ENCODE results near the gene BLM.

BLM gene

DNA sequence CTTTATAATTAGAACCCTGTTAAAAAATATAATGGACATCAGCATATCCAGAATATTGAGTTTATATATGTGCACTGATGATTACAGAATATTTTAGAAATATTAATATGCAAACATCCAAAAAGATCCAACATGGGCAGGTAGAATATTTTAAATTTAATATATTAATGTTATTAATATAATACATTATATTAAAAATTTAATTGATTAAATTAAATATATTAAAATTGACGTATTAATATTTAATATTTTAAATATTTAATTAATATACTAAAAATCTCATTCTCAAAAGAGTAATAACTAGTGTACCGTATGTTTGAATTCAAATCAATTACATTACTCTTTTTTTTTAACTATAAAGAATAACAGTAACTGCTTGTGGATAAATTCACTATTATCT, 77.4 kb downstream of the BLM start:
- no peak for DNase-seq

DNA sequence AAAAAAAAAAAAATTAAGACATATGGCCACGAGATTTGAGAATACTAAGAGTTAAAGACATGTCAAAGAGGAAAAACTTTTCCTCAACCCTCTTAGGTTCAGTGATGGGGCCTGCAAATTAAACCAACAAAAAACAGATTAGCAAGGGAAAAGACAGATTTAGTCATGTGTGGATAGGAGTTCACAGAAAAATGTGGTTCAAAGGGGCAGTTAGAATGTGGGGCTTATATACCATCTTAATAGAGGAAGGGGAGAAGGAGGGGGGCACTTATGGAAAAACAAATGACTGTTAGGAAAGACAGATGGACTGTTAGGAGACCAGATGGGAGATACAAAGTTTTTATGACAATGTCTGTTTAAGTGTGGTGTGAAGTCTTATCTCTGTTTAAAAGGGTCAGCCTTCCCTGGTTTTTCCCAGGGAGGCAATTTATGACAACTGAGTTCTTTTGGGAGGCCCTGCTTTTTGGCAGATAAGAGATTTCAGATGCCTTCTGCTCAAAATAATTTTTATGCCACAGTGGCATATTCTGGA, 82.6 kb downstream of the BLM start:
- DNase-seq = no peak

DNA sequence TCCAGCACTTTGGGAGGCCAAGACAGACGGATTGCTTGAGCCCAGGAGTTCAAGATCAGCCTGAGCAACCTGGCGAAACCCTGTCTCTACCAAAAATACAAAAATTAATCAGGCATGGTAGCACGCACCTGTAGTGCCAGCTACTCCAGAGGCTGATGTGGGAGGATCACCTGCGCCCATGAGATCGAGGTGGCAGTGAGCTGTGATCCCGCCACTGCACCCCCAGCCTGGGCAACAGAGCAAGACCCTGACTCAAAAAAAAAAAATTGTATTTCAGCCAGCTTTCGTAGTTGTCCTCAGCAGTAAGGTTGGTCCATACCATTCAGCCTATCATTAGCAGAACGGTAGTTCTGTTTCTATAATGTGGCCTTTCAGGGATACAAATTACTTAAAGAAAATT, 84.7 kb downstream of the BLM start:
- DNase-seq = no peak

DNA sequence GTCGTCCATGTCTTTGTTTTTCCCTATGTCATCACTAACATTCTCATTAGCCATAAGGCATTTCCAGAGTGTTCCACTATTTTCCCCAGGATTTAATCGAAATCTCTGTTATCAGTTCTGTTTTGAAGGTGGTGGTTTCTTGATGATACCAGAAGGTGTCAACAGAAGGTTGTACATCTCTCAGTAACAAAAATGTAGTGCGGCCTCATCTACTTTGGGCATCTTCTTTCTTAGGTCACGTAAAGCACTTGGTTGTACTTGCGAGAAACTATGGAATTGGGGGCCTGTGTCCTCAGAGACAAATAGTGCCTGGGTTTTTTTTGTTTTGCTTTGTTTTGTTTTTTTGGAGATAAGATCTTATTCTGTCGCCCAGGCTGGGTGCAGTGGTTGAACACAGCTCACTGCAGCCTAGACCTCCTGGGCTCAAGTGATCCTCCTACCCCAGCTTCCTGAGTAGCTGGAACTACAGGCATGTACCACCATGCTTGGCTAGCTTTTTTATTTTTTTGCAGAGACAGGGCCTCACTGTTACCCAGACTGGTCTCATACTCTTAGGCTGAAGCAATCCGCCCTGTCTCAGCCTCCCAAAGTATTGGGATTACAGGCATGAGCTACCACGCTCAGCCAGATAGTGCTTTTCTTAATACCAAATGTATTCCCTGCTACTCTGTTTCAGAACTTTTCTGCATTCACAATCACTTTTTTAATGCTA, 90.1 kb downstream of the BLM start:
- DNase-seq = no peak

- no peak for DNase-seq
Measured at GRCh38 chr15:90807786-90808086, 90.6 kb downstream of the BLM start.

GRCh38 chr15:90808517-90809235, 91.5 kb downstream of the BLM start:
- DNase-seq = no peak

DNA sequence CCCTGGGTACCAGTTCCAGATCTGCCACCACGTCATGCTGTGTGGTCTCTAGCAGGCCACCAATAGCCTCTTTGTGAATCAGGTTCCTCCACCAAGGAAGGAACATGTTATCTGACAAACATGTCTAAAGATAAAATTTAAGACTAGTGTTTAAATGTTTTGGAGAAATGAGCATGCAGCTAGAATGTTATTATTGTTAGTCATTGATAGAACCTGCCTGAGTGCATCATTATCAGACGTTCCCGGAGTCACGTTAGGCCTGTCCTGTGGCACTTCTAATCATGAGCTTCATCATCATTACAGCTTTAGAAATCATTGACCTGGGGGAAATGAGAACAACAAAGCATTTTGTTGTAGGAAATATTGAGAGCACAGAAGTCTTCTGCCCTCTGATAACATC, 92.4 kb downstream of the BLM start:
- no peak for DNase-seq

GRCh38 chr15:90810354-90810753, 93.2 kb downstream of the BLM start:
- no peak for DNase-seq

DNA sequence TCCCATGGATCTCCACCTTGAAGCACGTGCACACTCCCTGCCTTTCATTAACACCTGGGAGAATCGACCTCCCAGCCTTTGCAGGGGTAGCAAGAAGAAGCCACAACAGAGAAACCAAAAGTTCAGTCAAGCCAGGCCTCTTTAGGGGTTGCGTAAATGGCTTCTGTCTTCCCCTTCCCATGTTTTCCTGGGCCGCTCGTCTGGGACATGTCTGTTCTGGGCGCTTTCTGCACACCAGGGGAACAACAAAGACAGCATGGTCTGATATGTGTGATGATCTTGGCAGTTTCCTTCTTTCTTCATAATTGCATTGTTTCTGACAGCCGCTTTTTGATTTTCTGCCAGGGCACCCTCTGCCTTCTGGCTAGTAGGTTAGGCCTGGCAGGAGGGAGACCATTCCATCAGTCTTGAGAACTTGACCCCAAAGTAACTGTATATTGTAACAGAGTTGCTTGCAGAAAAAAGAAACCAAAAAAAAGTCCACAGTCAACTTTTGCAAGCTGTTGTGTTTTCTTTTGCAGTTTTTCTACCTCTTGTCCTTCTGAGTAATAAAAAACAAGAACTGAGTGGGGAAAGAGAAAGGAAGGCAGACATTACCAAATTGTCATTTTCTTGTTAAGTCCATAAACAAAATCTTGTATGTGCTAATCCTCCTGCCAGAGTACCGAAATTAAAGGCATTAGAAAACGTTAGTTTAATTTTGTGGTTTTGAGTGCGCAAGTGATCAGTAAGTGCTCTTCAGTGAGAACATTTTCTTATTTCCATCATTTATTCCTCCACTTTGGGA, 95.2 kb downstream of the BLM start:
- DNase-seq = no peak

GRCh38 chr15:90812958-90813265, 95.8 kb downstream of the BLM start:
- DNase-seq = no peak

DNA sequence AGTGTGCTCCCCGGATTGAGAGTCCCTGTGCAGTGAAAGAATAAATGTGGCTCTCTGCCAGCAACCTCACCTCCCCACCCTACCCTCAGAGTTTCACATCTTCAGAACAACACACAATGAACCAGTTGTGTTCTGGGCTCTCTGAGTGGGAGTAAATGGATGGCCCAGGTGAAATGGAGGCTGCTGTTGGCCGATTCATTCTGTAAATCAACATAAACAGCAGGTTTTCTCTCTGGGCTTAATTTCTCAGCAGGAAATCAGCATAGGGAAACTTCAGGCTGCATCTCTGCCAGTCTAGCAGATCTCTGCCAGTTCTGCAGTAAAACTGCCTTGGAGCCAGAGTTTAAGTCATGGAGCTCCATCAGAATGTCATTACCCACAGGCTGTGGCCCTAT, 96.6 kb downstream of the BLM start:
- DNase-seq = no peak

DNA sequence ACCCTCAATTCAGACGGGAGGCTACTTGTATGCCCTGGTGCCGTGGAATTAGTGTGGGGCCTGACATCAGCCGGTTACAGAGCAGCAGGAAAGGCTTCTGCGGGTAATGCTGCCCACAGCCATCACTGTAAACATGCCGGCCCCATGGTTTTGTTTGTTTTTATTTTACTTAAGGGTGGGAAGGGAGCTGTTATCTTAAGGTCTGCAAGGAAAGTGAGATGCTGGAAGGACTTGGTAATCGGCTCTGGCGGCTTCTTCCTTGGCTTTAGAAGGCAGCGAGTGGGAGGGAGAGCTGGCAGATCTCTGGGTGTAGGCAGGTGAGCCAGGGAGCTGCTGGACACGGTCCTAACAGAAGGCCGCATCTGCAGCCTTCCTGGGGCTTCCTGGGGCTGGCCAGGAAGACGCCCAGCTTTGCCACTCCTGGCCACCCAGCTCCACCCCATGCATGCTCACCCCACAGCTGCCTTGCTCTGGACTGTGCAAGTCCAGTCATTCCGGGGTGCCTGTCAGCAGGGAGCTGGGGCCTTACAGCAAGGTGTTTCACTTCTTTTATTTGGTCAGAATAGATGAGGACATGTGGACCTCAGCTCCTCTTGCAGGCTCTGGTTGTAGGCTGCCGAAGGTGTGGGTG, 97.2 kb downstream of the BLM start:
- DNase-seq = no peak

- no peak for DNase-seq
Measured at GRCh38 chr15:90816401-90817116, 99.4 kb downstream of the BLM start.

DNA sequence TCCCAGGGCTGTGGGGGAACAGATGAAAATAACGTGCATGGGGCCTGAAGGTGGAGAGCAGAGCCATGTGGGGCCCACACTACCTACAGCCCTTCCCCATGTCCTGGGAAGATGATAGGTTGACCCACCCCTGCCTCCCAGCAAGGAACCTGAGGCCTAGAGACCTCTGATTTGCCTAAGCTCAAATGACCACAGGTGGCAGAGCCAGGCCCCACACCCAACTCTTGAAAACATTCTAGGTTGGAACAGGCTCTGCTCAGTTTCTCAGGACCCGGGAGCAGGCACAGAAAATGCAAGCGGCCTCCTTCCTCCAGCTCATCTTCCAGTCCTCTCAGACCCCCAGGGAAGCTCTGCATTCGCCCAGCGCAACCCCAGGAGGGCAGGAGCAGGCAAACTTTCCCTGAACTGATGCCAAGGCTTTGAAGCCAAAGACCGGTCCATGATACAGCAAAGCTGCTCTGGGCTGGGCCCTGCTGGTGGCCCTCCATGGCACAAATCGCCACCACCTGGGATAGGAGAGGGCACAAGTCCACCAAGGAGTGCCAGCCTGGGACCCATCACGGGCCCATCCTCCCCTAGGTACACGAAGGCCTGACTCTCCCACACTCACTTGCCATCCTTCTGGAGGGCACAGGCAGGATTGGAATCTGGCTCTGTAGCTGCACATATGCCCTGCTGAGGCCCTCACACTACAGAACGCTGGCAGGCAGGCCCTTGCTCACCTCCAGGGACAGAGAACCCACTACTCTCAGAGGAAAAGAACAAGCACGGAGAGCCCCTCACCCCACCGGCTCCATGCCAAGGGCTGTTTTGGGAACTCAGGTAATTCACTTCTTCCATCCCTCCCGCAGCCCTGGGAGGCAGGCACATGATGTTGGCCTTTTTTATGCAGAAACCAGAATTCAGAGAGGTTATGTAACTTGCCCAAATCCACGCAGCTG, 100.2 kb downstream of the BLM start:
- DNase-seq = no peak

GRCh38 chr15:90818251-90819210, 101.4 kb downstream of the BLM start:
- DNase-seq = no peak

DNA sequence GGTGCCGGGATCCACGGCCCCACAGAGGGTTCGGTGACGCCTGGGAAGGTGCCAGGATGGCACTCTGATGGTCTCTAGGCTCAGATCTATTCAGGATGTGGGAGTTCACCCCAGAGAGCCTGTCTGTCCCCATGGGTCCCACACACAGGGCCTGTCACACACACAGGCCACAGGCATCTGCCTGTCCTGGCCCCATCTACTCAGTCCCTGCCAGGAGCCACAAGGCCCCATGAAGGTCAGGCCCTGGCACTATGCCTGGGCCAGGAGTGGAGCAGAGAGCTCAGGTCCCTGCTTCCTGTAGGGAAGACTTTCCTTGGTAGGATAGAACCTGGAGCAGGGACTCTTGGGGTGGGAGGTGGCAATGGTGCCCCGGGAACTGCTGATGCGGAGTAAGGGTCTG, 102.2 kb downstream of the BLM start:
- no peak for DNase-seq

DNA sequence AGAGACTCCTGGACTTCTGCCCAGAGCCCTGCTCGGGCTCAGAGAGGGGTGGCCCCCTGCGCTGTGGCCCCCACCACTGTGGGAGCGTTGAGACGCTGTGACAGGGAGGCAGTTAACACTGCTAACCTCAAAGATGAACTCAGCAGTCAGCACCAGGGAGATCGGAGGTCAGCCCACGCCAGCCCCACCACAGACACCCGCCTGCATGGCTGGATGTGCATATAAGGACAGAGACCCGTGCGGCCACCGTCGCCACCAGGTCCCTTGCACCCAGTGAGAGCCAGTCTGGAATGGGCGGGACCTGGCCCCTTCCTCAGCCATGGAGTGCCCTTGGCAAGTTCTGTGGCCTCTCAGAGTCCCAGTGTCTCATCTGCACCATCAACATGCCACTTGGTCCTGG, 102.7 kb downstream of the BLM start:
- DNase-seq = no peak

- no peak for DNase-seq
Measured at GRCh38 chr15:90820481-90820880, 103.3 kb downstream of the BLM start.

DNA sequence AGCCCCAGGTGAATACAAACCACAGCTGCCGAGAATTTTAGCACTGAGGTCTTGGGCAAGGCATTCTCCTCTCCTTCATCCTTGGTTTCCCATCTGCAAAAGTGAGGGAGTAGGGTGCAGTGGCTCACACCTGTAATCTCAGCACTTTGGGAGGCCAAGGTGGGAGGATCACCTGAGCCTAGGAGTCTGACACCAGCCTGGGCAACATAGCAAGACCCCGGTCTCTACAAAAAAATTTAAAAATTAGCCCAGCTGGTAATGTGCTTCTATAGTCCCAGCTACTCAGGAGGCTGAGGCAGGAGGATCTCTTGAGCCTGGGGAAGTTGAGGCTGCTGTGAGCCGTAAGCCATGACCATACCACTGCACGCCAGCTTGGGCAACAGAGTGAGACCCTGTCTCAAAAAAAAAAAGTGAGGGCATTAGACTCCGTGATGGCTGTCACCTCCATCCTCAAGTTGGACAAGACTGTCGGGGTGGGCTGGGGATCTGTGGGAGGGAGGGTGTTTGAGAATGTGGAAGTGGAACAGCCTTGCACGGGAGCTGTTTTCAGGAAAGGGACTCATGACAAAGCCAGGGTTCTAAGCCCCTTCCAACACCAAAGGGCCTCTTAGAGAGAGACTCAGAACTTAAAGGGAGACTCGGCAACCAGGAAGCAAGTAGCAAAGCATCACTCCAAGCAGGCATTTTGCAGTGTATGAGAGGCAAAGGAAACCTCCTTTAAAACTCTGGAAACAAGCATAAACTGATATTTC, 105.2 kb downstream of the BLM start:
- no peak for DNase-seq

DNA sequence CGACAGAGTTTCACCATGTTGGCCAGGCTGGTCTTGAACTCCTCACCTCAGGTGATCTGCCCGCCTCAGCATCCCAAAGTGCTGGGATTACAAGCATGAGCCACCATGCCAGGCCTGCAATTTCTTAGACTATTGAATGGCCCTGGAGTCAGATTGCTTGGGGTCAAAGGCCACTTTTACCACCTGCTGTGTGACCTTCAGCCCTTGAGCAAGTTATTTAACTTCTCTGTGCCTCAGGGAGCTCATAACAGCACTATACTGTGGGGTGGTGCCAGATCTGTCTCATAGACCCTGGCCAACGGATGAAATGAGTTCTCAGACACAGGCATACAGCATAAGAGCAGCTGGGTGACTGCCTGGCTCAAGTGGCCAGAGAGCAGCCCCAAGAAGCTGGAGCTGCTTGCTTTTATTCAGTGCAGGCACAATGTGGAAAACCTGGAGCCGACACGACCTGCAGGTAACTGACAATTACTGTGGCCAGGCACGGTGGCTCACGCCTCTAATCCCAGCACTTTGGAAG, 106.4 kb downstream of the BLM start:
- no peak for DNase-seq
